ENCODE data around the gene RPRD2.

The RPRD2 gene

DNA sequence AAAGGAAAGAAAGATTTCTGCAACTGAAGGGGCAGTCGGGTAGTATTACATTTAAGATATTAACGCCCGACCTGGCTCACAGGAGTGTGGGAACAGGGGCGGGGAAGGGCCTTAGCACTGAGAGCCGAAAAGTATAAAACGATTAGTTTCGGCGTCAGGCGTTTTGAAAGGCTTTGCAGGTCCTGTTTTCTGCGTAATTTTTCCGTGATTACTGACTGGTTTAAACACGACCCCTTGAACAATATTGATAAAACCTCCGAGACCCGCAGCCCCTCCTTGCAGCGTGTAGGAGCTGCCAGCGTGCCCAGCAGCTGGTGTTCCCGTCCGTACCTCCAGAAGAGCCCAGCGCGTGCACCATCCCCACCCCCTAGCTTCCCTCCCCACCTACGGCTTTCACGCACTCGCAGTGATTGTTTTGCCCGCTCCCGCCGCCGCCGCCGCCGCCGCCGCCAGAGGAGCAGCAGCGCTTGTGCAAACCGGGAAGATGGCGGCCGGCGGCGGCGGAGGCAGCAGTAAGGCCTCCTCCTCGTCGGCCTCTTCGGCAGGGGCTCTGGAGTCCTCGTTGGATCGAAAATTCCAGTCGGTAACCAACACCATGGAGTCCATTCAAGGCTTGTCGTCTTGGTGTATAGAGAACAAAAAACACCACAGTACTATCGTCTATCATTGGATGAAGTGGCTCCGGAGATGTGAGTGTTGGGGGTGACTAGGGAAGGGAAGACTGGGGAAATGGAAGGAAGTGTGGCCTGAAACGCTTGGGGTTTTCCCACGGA lies 470 bp downstream of the RPRD2 start:
- peak overlapping the region; percentile 77 for H3K4me3 ChIP-seq (ENCODE audit: insufficient read depth, low read depth, low read length, poor library complexity, severe bottlenecking)
- DNase-seq: peak; percentile 59 to 76 (median 69)
- no peaks in the 10 kb centered on the region for H3K9me3 ChIP-seq (ENCODE audit: control insufficient read depth, low read length)
- no peaks in the 10 kb centered on the region for H3K27me3 ChIP-seq (replicated peaks; ENCODE audit: control insufficient read depth, insufficient read depth, low read length, poor library complexity, severe bottlenecking)
- H3K27ac ChIP-seq (ENCODE audit: insufficient read depth, low read length, poor library complexity, severe bottlenecking): peak overlapping the region; percentile 95
- H3K36me3 ChIP-seq (ENCODE audit: control insufficient read depth, insufficient read depth, low read length): no peaks in the 10 kb centered on the region
- H3K4me1 ChIP-seq (ENCODE audit: control insufficient read depth, insufficient read depth, low read length, poor library complexity, severe bottlenecking): peaks cover 13% of the 10 kb centered on the region

GRCh38 chr1:150365941-150366340 lies 2.0 kb downstream of the RPRD2 start:
- Histone ChIP-seq H3K9me3 (ENCODE audit: control insufficient read depth, low read length) (no peaks in the 10 kb centered on the region), H3K27ac (ENCODE audit: insufficient read depth, low read length, poor library complexity, severe bottlenecking) (peak overlapping the region; percentile 95), H3K4me3 (ENCODE audit: insufficient read depth, low read depth, low read length, poor library complexity, severe bottlenecking) (peak overlapping the region; percentile 77), H3K36me3 (ENCODE audit: control insufficient read depth, insufficient read depth, low read length) (no peaks in the 10 kb centered on the region), H3K4me1 (ENCODE audit: control insufficient read depth, insufficient read depth, low read length, poor library complexity, severe bottlenecking) (peaks cover 13% of the 10 kb centered on the region), H3K27me3 (replicated peaks; ENCODE audit: control insufficient read depth, insufficient read depth, low read length, poor library complexity, severe bottlenecking) (no peaks in the 10 kb centered on the region)
- no peak for DNase-seq

- DNase-seq: no peak
- no peaks in the 10 kb centered on the region for H3K36me3 ChIP-seq (ENCODE audit: control insufficient read depth, insufficient read depth, low read length)
- peaks cover 13% of the 10 kb centered on the region for H3K4me1 ChIP-seq (ENCODE audit: control insufficient read depth, insufficient read depth, low read length, poor library complexity, severe bottlenecking)
- H3K9me3 ChIP-seq (ENCODE audit: control insufficient read depth, low read length): no peaks in the 10 kb centered on the region
- peak overlapping the region; percentile 95 for H3K27ac ChIP-seq (ENCODE audit: insufficient read depth, low read length, poor library complexity, severe bottlenecking)
- no peaks in the 10 kb centered on the region for H3K27me3 ChIP-seq (replicated peaks; ENCODE audit: control insufficient read depth, insufficient read depth, low read length, poor library complexity, severe bottlenecking)
- H3K4me3 ChIP-seq (ENCODE audit: insufficient read depth, low read depth, low read length, poor library complexity, severe bottlenecking): peak overlapping the region; percentile 77
Measured at GRCh38 chr1:150366416-150367296, 2.7 kb downstream of the RPRD2 start.

GRCh38 chr1:150371110-150371509 lies 7.2 kb downstream of the RPRD2 start:
- H3K4me1 ChIP-seq (ENCODE audit: control insufficient read depth, insufficient read depth, low read length, poor library complexity, severe bottlenecking): peaks cover 21% of the 10 kb centered on the region
- H3K4me3 ChIP-seq (ENCODE audit: insufficient read depth, low read depth, low read length, poor library complexity, severe bottlenecking): no peak overlapping the region
- H3K9me3 ChIP-seq (ENCODE audit: control insufficient read depth, low read length): no peaks in the 10 kb centered on the region
- no peaks in the 10 kb centered on the region for H3K27me3 ChIP-seq (replicated peaks; ENCODE audit: control insufficient read depth, insufficient read depth, low read length, poor library complexity, severe bottlenecking)
- DNase-seq: no peak
- H3K36me3 ChIP-seq (ENCODE audit: control insufficient read depth, insufficient read depth, low read length): no peaks in the 10 kb centered on the region
- H3K27ac ChIP-seq (ENCODE audit: insufficient read depth, low read length, poor library complexity, severe bottlenecking): no peak overlapping the region

GRCh38 chr1:150372580-150372979 lies 8.6 kb downstream of the RPRD2 start:
- H3K36me3 ChIP-seq (ENCODE audit: control insufficient read depth, insufficient read depth, low read length): no peaks in the 10 kb centered on the region
- no peaks in the 10 kb centered on the region for H3K9me3 ChIP-seq (ENCODE audit: control insufficient read depth, low read length)
- H3K4me1 ChIP-seq (ENCODE audit: control insufficient read depth, insufficient read depth, low read length, poor library complexity, severe bottlenecking): peaks cover 12% of the 10 kb centered on the region
- no peak overlapping the region for H3K27ac ChIP-seq (ENCODE audit: insufficient read depth, low read length, poor library complexity, severe bottlenecking)
- H3K27me3 ChIP-seq (replicated peaks; ENCODE audit: control insufficient read depth, insufficient read depth, low read length, poor library complexity, severe bottlenecking): no peaks in the 10 kb centered on the region
- no peak overlapping the region for H3K4me3 ChIP-seq (ENCODE audit: insufficient read depth, low read depth, low read length, poor library complexity, severe bottlenecking)
- DNase-seq: no peak

DNA sequence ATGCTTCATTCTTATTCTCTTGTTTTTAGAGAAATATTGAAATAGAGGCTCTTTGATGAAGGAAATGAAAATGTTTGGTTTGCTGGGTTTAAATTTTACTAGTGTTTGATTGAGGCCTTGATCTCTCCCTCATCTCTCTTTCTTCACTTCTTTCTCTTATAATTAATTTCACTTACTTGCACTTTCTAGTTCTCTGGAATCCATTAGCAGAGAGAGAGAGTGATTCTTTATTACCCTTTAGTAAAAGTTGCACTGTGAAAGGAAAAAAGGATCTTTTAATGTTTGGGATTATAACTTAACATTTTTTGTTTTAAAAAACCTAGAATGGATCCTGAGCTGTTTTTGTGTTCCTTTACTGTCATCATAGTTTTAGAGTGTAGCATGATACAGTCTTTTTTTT lies 12.2 kb downstream of the RPRD2 start:
- H3K4me1 ChIP-seq (ENCODE audit: control insufficient read depth, insufficient read depth, low read length, poor library complexity, severe bottlenecking): peaks cover 11% of the 10 kb centered on the region
- no peaks in the 10 kb centered on the region for H3K27me3 ChIP-seq (replicated peaks; ENCODE audit: control insufficient read depth, insufficient read depth, low read length, poor library complexity, severe bottlenecking)
- H3K36me3 ChIP-seq (ENCODE audit: control insufficient read depth, insufficient read depth, low read length): no peaks in the 10 kb centered on the region
- DNase-seq: no peak
- no peak overlapping the region for H3K27ac ChIP-seq (ENCODE audit: insufficient read depth, low read length, poor library complexity, severe bottlenecking)
- H3K4me3 ChIP-seq (ENCODE audit: insufficient read depth, low read depth, low read length, poor library complexity, severe bottlenecking): no peak overlapping the region
- H3K9me3 ChIP-seq (ENCODE audit: control insufficient read depth, low read length): no peaks in the 10 kb centered on the region

DNA sequence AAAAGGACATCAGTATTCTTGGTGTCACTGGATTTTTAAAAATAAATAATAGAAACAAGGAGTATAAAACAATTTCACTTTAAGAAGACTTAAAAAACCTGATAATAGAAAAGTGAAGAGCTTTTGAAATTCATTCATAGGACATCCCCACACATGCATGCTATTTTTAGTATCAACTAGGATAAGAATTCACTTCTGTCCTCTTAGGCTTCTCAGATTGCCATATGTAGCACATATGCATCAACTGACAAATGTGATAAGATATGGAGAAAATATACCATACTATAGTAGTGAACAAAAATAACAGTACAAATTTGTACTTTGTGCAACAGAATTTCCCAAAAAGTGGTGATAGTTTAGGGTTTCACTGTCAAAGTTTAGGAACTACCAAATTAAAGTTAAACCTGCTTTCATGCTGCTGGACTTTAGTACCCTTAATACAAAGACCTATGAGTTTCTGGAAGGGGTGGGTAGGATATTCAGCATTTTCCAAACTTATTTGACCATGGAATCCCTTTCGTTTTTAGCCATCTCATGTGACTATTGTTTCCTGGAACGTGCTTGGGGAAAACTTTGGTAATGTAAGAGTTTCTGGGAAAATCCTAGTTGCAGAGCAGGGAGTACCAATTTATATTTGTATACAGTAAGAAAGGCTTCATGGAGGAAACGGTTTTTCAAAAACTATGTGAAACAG lies 19.8 kb downstream of the RPRD2 start:
- Histone ChIP-seq H3K9me3 (ENCODE audit: control insufficient read depth, low read length) (no peaks in the 10 kb centered on the region), H3K4me3 (ENCODE audit: insufficient read depth, low read depth, low read length, poor library complexity, severe bottlenecking) (no peak overlapping the region), H3K27ac (ENCODE audit: insufficient read depth, low read length, poor library complexity, severe bottlenecking) (no peak overlapping the region), H3K36me3 (ENCODE audit: control insufficient read depth, insufficient read depth, low read length) (no peaks in the 10 kb centered on the region), H3K4me1 (ENCODE audit: control insufficient read depth, insufficient read depth, low read length, poor library complexity, severe bottlenecking) (peaks cover 11% of the 10 kb centered on the region), H3K27me3 (replicated peaks; ENCODE audit: control insufficient read depth, insufficient read depth, low read length, poor library complexity, severe bottlenecking) (no peaks in the 10 kb centered on the region)
- no peak for DNase-seq

DNA sequence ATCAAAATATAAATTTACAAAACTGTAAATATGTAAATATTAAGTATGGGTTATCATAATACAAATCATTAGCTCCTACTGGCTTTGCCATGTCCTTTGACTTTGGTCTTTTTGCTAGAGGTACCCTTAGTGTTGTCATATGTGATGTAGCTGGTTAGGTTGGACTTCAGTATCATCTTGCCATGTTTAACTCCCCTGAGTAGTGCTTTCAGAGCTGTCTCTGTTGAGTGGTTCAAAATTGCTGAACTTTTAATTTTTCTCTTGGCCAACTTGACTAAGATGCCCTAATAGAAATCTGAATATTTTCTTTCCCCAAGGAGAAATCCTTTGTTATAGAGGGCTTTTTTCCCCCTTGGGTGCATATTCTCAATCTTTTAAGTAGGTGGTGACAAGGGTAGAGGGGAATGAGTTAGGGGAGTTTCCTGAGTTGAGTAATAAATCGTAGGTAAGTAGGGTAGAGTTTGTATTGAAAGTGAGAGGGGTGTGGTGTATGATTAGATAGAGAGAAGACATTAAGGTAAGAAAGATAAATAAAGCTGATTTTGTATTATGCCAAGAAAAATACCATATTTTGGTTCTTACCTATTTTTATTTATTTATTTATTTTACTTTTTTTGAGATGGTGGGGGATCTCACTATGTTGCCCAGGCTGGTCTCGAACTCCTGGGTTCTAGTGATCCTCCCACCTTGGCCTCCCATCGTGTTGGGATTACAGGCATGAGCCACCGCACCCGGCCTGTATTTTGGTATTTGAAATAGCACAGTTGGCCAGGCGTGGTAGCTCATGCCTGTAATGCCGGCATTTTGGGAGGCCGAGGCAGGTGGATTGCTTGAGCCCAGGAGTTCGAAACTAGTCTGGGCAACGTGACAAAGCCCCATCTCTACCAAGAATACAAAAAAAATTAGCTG lies 21.8 kb downstream of the RPRD2 start:
- Histone ChIP-seq H3K4me1 (ENCODE audit: control insufficient read depth, insufficient read depth, low read length, poor library complexity, severe bottlenecking) (peaks cover 11% of the 10 kb centered on the region), H3K27me3 (replicated peaks; ENCODE audit: control insufficient read depth, insufficient read depth, low read length, poor library complexity, severe bottlenecking) (no peaks in the 10 kb centered on the region), H3K27ac (ENCODE audit: insufficient read depth, low read length, poor library complexity, severe bottlenecking) (no peak overlapping the region), H3K36me3 (ENCODE audit: control insufficient read depth, insufficient read depth, low read length) (no peaks in the 10 kb centered on the region), H3K9me3 (ENCODE audit: control insufficient read depth, low read length) (no peaks in the 10 kb centered on the region), H3K4me3 (ENCODE audit: insufficient read depth, low read depth, low read length, poor library complexity, severe bottlenecking) (no peak overlapping the region)
- DNase-seq: no peak

GRCh38 chr1:150386592-150386991 lies 22.6 kb downstream of the RPRD2 start:
- DNase-seq: no peak
- Histone ChIP-seq H3K27me3 (replicated peaks; ENCODE audit: control insufficient read depth, insufficient read depth, low read length, poor library complexity, severe bottlenecking) (no peaks in the 10 kb centered on the region), H3K27ac (ENCODE audit: insufficient read depth, low read length, poor library complexity, severe bottlenecking) (no peak overlapping the region)

More at GRCh38 chr1:150386592-150386991, 22.6 kb downstream of the RPRD2 start:
- H3K9me3 ChIP-seq (ENCODE audit: control insufficient read depth, low read length): no peaks in the 10 kb centered on the region
- peaks cover 11% of the 10 kb centered on the region for H3K4me1 ChIP-seq (ENCODE audit: control insufficient read depth, insufficient read depth, low read length, poor library complexity, severe bottlenecking)
- H3K36me3 ChIP-seq (ENCODE audit: control insufficient read depth, insufficient read depth, low read length): no peaks in the 10 kb centered on the region
- no peak overlapping the region for H3K4me3 ChIP-seq (ENCODE audit: insufficient read depth, low read depth, low read length, poor library complexity, severe bottlenecking)
